OCI-LY3 (cell line): Measurements from ENCODE around the gene IDH3G.

Experiments
- EZH2phosphoT487 ChIP-seq: fragments of 200-600 bp; shearing (Covaris generic); IDR thresholded peaks from 2 replicates; pipeline ENCODE4 v1.6.1; 2018; ENCODE audit warnings: antibody characterized with exemption, mixed run types, low read depth
- TF ChIP-seq, protein P1 (sequence below): fragments of 200-600, 300-600 bp; sonication (generic); IDR thresholded peaks from 2 replicates; pipeline ENCODE4 v1.5.1; 2014; ENCODE audit warnings: antibody characterized with exemption, low read length, low read depth

DNA sequence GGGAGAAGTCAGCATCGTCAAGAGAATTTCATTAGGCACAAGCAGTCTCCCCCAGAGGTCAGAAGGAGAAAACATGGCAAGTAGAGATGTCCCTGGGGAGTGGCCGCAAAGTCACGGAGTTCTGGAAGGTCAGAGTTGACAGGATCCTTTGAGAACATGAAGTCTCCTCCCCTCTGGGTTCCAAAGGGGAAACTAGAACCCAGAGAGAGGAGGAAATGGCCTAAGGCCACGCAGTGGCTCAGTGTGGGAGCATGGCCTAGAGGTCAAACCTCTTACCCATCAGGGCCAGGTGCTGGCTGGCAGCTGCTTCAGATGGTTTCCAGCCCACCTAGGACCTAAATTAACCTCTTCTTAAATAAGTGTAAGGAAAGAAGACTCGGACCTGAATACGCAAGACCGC, 884 bp downstream of the IDH3G start:
- TF ChIP-seq, protein P1, sequence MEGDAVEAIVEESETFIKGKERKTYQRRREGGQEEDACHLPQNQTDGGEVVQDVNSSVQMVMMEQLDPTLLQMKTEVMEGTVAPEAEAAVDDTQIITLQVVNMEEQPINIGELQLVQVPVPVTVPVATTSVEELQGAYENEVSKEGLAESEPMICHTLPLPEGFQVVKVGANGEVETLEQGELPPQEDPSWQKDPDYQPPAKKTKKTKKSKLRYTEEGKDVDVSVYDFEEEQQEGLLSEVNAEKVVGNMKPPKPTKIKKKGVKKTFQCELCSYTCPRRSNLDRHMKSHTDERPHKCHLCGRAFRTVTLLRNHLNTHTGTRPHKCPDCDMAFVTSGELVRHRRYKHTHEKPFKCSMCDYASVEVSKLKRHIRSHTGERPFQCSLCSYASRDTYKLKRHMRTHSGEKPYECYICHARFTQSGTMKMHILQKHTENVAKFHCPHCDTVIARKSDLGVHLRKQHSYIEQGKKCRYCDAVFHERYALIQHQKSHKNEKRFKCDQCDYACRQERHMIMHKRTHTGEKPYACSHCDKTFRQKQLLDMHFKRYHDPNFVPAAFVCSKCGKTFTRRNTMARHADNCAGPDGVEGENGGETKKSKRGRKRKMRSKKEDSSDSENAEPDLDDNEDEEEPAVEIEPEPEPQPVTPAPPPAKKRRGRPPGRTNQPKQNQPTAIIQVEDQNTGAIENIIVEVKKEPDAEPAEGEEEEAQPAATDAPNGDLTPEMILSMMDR: no peak
- no peak for TF ChIP-seq EZH2phosphoT487
